Uterus (tissue), 2 donors: ENCODE data around the gene EPYC.

ENCODE experiments used
- POLR2A ChIP-seq, 2 donors: fragments of 450-650 bp; IDR thresholded peaks; one replicate each; pipeline ENCODE4 v1.6.1; 2016; ENCODE audit warnings: antibody characterized with exemption in 2 of 2, mild to moderate bottlenecking in 1 of 2, moderate library complexity in 1 of 2
- TF ChIP-seq, protein P1 (sequence below), 4 experiments: fragments of 200-600 bp in 2 of 4; fragments of 450-650 bp in 2 of 4; sonication (generic) in 2 of 4; IDR thresholded peaks; one replicate each; pipeline ENCODE4 v1.5.1; 2016 to 2019; ENCODE audit warnings: antibody characterized with exemption in 4 of 4, mild to moderate bottlenecking in 2 of 4, moderate library complexity in 1 of 4

DNA sequence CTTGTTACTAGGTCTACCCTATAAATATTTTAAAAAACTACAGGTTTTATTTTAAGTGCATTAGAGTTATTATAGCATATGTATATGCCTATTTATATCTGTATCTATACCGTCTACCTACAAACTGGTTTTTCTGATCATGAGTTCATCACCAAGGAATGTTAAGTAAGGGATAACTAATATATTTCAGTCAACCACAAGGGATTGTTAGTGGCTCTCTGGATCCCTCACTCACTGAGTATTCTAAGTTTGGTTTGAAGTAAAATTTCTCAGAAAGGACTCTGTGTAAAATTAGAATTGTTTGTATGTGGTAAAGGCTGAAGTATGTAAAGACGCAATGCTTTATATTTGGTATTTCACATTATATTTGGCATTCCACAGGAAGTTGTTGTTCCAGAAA lies 4.8 kb downstream of the EPYC start:
- TF ChIP-seq, protein P1, sequence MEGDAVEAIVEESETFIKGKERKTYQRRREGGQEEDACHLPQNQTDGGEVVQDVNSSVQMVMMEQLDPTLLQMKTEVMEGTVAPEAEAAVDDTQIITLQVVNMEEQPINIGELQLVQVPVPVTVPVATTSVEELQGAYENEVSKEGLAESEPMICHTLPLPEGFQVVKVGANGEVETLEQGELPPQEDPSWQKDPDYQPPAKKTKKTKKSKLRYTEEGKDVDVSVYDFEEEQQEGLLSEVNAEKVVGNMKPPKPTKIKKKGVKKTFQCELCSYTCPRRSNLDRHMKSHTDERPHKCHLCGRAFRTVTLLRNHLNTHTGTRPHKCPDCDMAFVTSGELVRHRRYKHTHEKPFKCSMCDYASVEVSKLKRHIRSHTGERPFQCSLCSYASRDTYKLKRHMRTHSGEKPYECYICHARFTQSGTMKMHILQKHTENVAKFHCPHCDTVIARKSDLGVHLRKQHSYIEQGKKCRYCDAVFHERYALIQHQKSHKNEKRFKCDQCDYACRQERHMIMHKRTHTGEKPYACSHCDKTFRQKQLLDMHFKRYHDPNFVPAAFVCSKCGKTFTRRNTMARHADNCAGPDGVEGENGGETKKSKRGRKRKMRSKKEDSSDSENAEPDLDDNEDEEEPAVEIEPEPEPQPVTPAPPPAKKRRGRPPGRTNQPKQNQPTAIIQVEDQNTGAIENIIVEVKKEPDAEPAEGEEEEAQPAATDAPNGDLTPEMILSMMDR (IDR thresholded peaks at IDR 0.05), result no peak
- no peak for TF ChIP-seq POLR2A (IDR thresholded peaks at IDR 0.05)
